MG63 (cell line): ENCODE data around the gene SKAP2. TPM values are rescaled to one million over a fixed set of nuclear protein-coding genes. Genes with fewer than 3 reads are reported as not detected.

Experiments used
- DNase-seq: peaks from one replicate; pipeline ENCODE4 v3.0.0-alpha.2; 2020
- H3K27me3 ChIP-seq: fragments of 250-450 bp; sonication (Bioruptor Pico); 2 replicates; pipeline ENCODE4 v1.5.1; 2020; ENCODE audit warnings: mild to moderate bottlenecking, moderate library complexity
- H3K36me3 ChIP-seq: fragments of 250-450 bp; sonication (Bioruptor Pico); 2 replicates; pipeline ENCODE4 v1.5.1; 2020; ENCODE audit warnings: mild to moderate bottlenecking, moderate library complexity
- H3K4me3 ChIP-seq: fragments of 250-450 bp; sonication (Bioruptor Pico); 2 replicates; pipeline ENCODE4 v1.5.1; 2020; ENCODE audit warnings: mild to moderate bottlenecking, moderate library complexity
- H3K9me3 ChIP-seq: fragments of 250-450 bp; sonication (Bioruptor Pico); 2 replicates; pipeline ENCODE4 v1.5.1; 2020; ENCODE audit warnings: mild to moderate bottlenecking, moderate library complexity
- total RNA-seq: library from RNA; depleted of rRNA; stranded (reverse); fragments of >200 nt; shearing (Covaris generic); gene quantifications from 2 replicates; pipeline ENCODE4 v1.2.3, GENCODE V29; 2014; ENCODE audit warnings: low replicate concordance

SKAP2 gene
- total RNA-seq, 1 experiment from 2014 or later: 12.2 TPM

- no peaks in the 10 kb centered on the region for H3K27me3 ChIP-seq
- no peaks in the 10 kb centered on the region for H3K36me3 ChIP-seq
- no peak overlapping the region for H3K4me3 ChIP-seq
- no peaks in the 10 kb centered on the region for H3K9me3 ChIP-seq
- DNase-seq: no peak
Measured at GRCh38 chr7:26646336-26647048, 217.9 kb downstream of the SKAP2 start.

GRCh38 chr7:26645121-26645520, 219.3 kb downstream of the SKAP2 start:
- DNase-seq: no peak
- no peaks in the 10 kb centered on the region for H3K9me3 ChIP-seq
- H3K36me3 ChIP-seq: no peaks in the 10 kb centered on the region
- no peaks in the 10 kb centered on the region for H3K27me3 ChIP-seq
- H3K4me3 ChIP-seq: no peak overlapping the region

GRCh38 chr7:26642416-26642815, 222.0 kb downstream of the SKAP2 start:
- Histone ChIP-seq H3K27me3 (no peaks in the 10 kb centered on the region), H3K36me3 (no peaks in the 10 kb centered on the region), H3K9me3 (no peaks in the 10 kb centered on the region), H3K4me3 (no peak overlapping the region)
- no peak for DNase-seq

- Histone ChIP-seq H3K4me3 (no peak overlapping the region), H3K27me3 (no peaks in the 10 kb centered on the region), H3K9me3 (no peaks in the 10 kb centered on the region), H3K36me3 (no peaks in the 10 kb centered on the region)
- DNase-seq: no peak
Measured at GRCh38 chr7:26639695-26640094, 224.7 kb downstream of the SKAP2 start.

- Histone ChIP-seq H3K27me3 (no peaks in the 10 kb centered on the region), H3K9me3 (no peaks in the 10 kb centered on the region), H3K36me3 (no peaks in the 10 kb centered on the region), H3K4me3 (no peak overlapping the region)
- DNase-seq: no peak
Measured at GRCh38 chr7:26639111-26639510, 225.3 kb downstream of the SKAP2 start.

- DNase-seq: no peak
- Histone ChIP-seq H3K9me3 (no peaks in the 10 kb centered on the region), H3K36me3 (no peaks in the 10 kb centered on the region)
Measured at GRCh38 chr7:26638140-26638539, 226.2 kb downstream of the SKAP2 start.

GRCh38 chr7:26637610-26638009, 226.8 kb downstream of the SKAP2 start:
- Histone ChIP-seq H3K27me3 (no peaks in the 10 kb centered on the region), H3K4me3 (no peak overlapping the region), H3K9me3 (no peaks in the 10 kb centered on the region), H3K36me3 (no peaks in the 10 kb centered on the region)
- no peak for DNase-seq

More at GRCh38 chr7:26638140-26638539, 226.2 kb downstream of the SKAP2 start:
- no peak overlapping the region for H3K4me3 ChIP-seq
- no peaks in the 10 kb centered on the region for H3K27me3 ChIP-seq

GRCh38 chr7:26636808-26637207, 227.6 kb downstream of the SKAP2 start:
- Histone ChIP-seq H3K36me3 (no peaks in the 10 kb centered on the region), H3K9me3 (no peaks in the 10 kb centered on the region), H3K4me3 (no peak overlapping the region), H3K27me3 (no peaks in the 10 kb centered on the region)
- no peak for DNase-seq

GRCh38 chr7:26633557-26633956, 230.8 kb downstream of the SKAP2 start:
- Histone ChIP-seq H3K4me3 (no peak overlapping the region), H3K27me3 (no peaks in the 10 kb centered on the region), H3K9me3 (no peaks in the 10 kb centered on the region), H3K36me3 (no peaks in the 10 kb centered on the region)
- no peak for DNase-seq

GRCh38 chr7:26631601-26632000, 232.8 kb downstream of the SKAP2 start:
- Histone ChIP-seq H3K27me3 (no peaks in the 10 kb centered on the region), H3K9me3 (no peaks in the 10 kb centered on the region), H3K36me3 (no peaks in the 10 kb centered on the region), H3K4me3 (no peak overlapping the region)
- DNase-seq: no peak

GRCh38 chr7:26630941-26631580, 233.3 kb downstream of the SKAP2 start:
- Histone ChIP-seq H3K9me3 (no peaks in the 10 kb centered on the region), H3K36me3 (no peaks in the 10 kb centered on the region), H3K27me3 (no peaks in the 10 kb centered on the region), H3K4me3 (no peak overlapping the region)
- no peak for DNase-seq

GRCh38 chr7:26630361-26630760, 234.0 kb downstream of the SKAP2 start:
- H3K27me3 ChIP-seq: no peaks in the 10 kb centered on the region
- no peak overlapping the region for H3K4me3 ChIP-seq
- H3K36me3 ChIP-seq: no peaks in the 10 kb centered on the region
- no peaks in the 10 kb centered on the region for H3K9me3 ChIP-seq
- no peak for DNase-seq

GRCh38 chr7:26629696-26630095, 234.7 kb downstream of the SKAP2 start:
- H3K4me3 ChIP-seq: no peak overlapping the region

GRCh38 chr7:26627891-26628341, 236.5 kb downstream of the SKAP2 start:
- no peaks in the 10 kb centered on the region for H3K27me3 ChIP-seq
- DNase-seq: no peak
- H3K4me3 ChIP-seq: no peak overlapping the region
- H3K9me3 ChIP-seq: no peaks in the 10 kb centered on the region
- no peaks in the 10 kb centered on the region for H3K36me3 ChIP-seq

More at GRCh38 chr7:26629696-26630095, 234.7 kb downstream of the SKAP2 start:
- no peaks in the 10 kb centered on the region for H3K27me3 ChIP-seq
- no peak for DNase-seq
- H3K9me3 ChIP-seq: no peaks in the 10 kb centered on the region
- H3K36me3 ChIP-seq: no peaks in the 10 kb centered on the region

GRCh38 chr7:26627221-26627620, 237.2 kb downstream of the SKAP2 start:
- no peak overlapping the region for H3K4me3 ChIP-seq
- DNase-seq: no peak
- no peaks in the 10 kb centered on the region for H3K27me3 ChIP-seq
- H3K36me3 ChIP-seq: no peaks in the 10 kb centered on the region
- H3K9me3 ChIP-seq: no peaks in the 10 kb centered on the region

- Histone ChIP-seq H3K4me3 (no peak overlapping the region), H3K9me3 (no peaks in the 10 kb centered on the region), H3K36me3 (no peaks in the 10 kb centered on the region), H3K27me3 (no peaks in the 10 kb centered on the region)
- no peak for DNase-seq
Measured at GRCh38 chr7:26626687-26627086, 237.7 kb downstream of the SKAP2 start.

- no peak for DNase-seq
- no peaks in the 10 kb centered on the region for H3K27me3 ChIP-seq
- no peaks in the 10 kb centered on the region for H3K36me3 ChIP-seq
- no peak overlapping the region for H3K4me3 ChIP-seq
- H3K9me3 ChIP-seq: no peaks in the 10 kb centered on the region
Measured at GRCh38 chr7:26626156-26626555, 238.2 kb downstream of the SKAP2 start.

- Histone ChIP-seq H3K27me3 (no peaks in the 10 kb centered on the region), H3K9me3 (no peaks in the 10 kb centered on the region), H3K4me3 (no peak overlapping the region), H3K36me3 (no peaks in the 10 kb centered on the region)
- DNase-seq: no peak
Measured at GRCh38 chr7:26625286-26625685, 239.1 kb downstream of the SKAP2 start.
